HG02798 (cell line): ENCODE measurements around the gene TOR1AIP1.
A peak's percentile ranks its signal among the peaks of the same experiment; 100 is the strongest.

Source experiments
- ATAC-seq: cut with Tn5 transposase; IDR thresholded peaks from one replicate; pipeline ENCODE4 v1.9.1; 2021; ENCODE audit warnings: mild to moderate bottlenecking; ENCODE audit not compliant: unreplicated experiment, poor library complexity

The TOR1AIP1 gene

DNA sequence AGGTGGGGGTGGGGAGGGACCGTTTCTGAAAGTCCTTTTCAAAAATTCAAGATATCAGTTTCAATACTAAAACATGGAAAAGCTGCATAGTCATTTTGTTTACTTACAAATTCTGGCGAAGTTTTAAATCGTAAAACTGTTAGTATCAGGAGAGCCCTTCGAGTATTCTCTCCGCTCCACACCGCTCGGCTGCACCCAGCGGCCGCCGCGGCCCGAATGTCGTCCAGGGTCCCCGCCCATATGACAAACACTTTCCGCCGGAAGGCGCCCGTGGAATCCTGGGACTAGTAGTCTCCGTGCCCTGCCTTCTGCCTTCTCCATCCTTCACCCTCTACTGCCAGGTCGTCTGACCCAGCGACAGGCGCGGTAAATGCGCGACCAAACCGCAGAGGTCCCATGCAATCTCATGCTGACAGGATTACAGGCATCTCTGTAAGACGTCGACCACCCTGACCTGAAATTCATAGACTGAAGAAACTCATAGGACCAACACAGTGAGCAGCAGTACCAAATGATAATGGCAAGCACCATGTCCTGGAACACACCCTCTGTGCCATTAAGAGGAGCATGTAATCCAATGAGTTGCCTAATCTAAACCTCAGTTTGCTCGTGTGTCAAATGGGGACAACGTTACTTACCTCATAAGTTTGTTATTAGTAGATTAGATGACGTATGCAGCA, 4.4 kb upstream of the TOR1AIP1 start, which contains the start of gene TOR1AIP2:
Gene TOR1AIP2 (minus strand): TSS at position 218 of the 680 bp plus-strand sequence. CDS start 25,138 bp downstream, outside the sequence.
- ATAC-seq, result peak; percentile 72

DNA sequence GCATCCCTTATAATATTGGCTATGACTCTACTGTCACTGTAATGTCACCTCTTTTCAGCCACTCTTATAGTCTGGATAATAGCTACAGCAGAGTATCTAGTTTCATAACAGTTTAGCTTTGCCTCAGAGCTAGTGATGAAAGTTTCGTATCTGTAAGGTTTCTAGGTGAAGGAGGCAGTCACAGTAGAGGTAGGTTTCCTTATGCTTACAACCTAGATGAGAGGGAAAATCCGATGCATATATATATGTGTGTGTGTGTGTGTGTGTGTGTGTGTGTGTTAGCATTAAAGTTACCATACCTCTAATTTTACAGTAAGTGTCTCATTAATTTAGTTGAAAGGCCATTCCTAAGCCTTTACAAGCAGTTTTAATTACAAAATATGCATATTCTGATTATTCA, 2.3 kb upstream of the TOR1AIP1 start:
- ATAC-seq, result no peak

- no peak for ATAC-seq
Measured at GRCh38 chr1:179881642-179882252, 338 bp upstream of the TOR1AIP1 start.

GRCh38 chr1:179883040-179883744, 1.1 kb downstream of the TOR1AIP1 start:
- ATAC-seq, result no peak

DNA sequence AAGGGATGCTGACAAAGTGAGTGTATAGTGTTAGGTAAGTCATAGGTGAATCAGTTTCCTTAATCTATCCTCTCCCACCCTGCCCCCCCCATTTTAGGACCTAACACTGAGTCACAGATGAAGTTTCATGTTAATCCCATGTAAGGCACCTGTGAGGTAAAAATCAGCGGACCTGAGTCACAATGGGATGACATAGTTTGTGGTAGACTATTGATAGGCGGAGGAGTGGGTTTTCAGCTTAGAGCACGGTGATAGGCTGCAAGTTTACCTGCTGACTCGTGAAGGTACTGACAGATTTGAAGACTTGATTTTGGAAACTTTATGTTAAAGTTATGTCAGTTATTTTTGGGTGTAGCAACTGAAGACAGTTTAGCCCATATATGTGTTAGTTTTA, 1.7 kb downstream of the TOR1AIP1 start:
- ATAC-seq, result no peak

GRCh38 chr1:179888071-179888470, 6.0 kb downstream of the TOR1AIP1 start:
- ATAC-seq, result no peak

DNA sequence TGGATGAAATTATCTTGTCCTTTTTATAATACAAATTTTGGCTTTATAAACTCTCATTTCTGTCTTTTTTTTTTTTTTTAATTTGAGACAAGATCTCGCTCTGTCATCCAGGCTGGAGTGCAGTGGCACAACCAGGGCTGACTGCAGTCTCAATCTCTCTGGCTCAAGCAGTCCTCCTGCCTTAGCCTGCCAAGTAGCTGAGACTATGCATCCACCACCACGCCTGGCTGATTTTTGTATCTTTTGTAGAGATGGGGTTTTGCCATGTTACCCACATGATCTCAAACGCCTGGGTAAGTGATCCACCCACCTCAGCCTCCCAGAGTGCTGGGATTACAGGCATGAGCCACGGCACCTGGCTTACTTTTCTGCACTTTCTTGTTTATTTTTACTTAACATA, 7.5 kb downstream of the TOR1AIP1 start:
- ATAC-seq, result no peak

- no peak for ATAC-seq
Measured at GRCh38 chr1:179910934-179911333, 28.8 kb downstream of the TOR1AIP1 start.

GRCh38 chr1:179911812-179912211, 29.7 kb downstream of the TOR1AIP1 start:
- no peak for ATAC-seq

GRCh38 chr1:179917601-179918429, 35.7 kb downstream of the TOR1AIP1 start:
- no peak for ATAC-seq

- ATAC-seq, result no peak
Measured at GRCh38 chr1:179921472-179921871, 39.4 kb downstream of the TOR1AIP1 start.

DNA sequence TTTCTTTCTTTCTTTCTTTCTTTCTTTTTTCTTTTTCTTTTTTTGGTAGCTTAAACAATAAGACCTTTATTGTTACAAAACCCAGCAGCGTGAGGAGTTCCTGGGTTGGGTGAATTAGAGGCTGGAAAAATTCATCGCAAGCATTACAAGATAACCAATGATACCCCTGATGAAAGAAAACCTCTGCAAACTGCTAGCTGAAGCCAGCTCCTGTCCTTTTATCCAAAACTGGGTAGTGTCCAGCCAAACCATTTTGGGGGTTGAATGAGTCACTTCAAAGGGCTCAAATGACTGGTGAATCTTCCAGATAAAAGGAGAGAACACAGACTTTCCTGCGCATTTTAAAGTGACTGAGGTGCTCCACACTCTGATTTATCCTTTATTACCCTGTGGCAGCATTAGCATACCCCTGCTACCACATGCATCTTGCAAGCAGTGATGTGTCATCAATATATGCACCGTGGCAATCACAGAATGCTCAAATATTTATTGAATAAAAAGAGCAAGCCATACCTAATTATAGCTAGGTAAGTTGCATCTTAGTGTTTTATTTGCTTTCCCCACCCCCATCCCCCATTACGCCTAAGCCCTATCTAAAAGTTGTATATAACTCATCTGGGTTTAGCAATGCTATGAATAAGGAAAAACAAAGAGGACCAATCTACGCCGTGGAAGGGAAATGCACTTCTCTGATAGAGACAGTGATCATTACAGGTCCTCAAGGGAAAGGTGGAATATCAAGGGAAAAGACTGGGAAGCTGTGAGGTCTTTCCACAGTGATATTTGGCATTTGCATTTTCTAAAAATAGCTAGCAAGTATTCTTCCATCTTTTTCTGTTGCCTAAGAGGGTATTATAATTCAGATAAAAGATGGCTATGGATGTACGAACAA, 40.1 kb downstream of the TOR1AIP1 start:
- no peak for ATAC-seq

DNA sequence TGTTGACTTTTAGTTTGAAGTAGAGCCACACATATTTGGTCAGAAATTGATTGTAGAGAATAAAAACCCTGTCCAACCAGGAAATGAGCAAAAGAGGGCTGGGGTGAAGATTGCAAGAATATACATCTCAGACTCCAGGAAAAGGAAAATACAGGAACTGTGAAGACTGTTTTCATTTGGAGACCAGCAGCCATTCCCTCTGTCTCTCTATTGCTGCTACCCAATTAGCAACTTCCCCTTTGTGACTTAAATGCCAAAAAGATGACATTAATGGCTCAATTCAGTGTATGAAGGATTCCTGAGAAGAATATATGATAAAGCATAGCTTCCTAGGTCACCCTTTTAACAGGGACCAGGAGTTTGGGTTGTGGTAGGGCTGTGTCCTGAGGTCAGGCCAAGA, 40.9 kb downstream of the TOR1AIP1 start:
- no peak for ATAC-seq

DNA sequence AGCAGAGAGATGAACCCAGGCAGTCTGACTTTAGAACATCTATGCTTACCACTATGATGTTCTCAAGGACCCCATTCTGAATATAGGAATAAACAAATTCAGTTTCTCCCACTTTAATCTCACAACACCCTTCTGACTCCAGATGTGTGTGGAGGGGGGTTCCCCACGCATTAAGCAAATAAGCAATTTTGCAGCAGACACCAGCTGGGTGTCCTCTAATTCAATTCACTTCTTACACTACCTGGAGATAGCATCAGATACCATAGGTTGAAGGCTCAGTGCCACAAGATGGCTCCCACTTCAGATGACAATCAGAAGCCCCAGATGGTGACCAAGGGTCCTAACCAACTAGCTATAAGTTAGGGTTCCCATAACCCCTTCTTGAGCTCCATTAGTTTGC, 42.2 kb downstream of the TOR1AIP1 start:
- peak; percentile 84 for ATAC-seq

DNA sequence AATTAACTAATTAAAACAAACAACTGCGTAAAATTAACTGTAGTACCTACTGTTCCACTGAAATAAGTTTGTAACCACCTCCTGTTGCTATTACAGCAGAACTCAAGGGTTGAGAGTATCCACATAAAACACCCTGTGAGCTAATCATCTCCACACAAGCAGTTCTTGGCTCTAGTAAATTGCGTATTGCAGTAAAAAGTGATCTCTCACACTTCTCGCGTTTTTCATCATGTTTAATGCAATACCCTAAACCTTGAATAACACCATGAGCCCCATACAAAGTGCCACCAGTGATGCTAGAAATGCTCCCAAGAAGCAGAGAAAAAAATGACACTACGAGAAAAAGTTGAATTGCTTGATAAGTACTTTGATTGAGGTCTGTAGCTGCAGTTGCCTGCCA, 43.2 kb downstream of the TOR1AIP1 start:
- no peak for ATAC-seq

- ATAC-seq, result no peak
Measured at GRCh38 chr1:179925922-179926849, 44.1 kb downstream of the TOR1AIP1 start.

DNA sequence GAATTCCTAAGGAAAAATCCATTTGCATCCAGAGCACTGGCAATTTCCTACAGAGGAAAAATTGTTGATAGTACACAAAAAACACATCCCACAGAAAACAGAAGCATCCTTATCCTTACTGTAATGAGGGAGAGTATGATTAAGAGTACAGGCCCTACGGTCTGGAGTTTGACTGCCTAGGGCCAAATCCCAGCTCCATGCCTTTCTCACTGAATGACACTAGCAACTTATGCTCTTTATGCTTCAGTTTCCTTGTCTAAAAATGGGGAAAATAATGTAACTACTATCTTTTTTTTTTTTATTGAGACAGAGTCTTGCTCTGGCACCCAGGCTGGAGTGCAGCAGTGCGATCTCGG, 44.7 kb downstream of the TOR1AIP1 start:
- ATAC-seq, result no peak

- no peak for ATAC-seq
Measured at GRCh38 chr1:179929955-179930798, 48.1 kb downstream of the TOR1AIP1 start.
